DND-41 (cell line): Measurements from ENCODE around the gene TUBA4B.

Experiments
- ATAC-seq: fragments of 200-7000 bp; cut with Tn5 transposase; 3 replicates; pipeline ENCODE4 v1.9.1; 2021; ENCODE audit warnings: low read depth; ENCODE audit not compliant: insufficient read depth
- DNase-seq: peaks from one replicate; pipeline ENCODE4 v3.0.0-alpha.2; 2020
- H2AFZ ChIP-seq: 2 replicates; pipeline ENCODE4 v1.6.0; 2012; ENCODE audit warnings: low read depth, low read length
- H3K27ac ChIP-seq: 2 replicates; pipeline ENCODE4 v1.5.1; 2012; ENCODE audit warnings: low read length, inconsistent platforms
- H3K27me3 ChIP-seq: fragments of 200-600 bp; sonication (generic); 2 replicates; pipeline ENCODE4 v1.6.0; 2012; ENCODE audit warnings: low read length, mild to moderate bottlenecking, inconsistent platforms; ENCODE audit not compliant: insufficient read depth, poor library complexity
- H3K36me3 ChIP-seq: 2 replicates; pipeline ENCODE4 v1.5.1; 2012; ENCODE audit warnings: low read length, inconsistent platforms; ENCODE audit not compliant: insufficient read depth
- H3K4me1 ChIP-seq: 2 replicates; pipeline ENCODE4 v1.5.1; 2012; ENCODE audit warnings: mild to moderate bottlenecking, low read length; ENCODE audit not compliant: insufficient read depth
- H3K4me2 ChIP-seq: 2 replicates; pipeline ENCODE4 v1.6.0; 2012; ENCODE audit warnings: mild to moderate bottlenecking, moderate library complexity, low read length, inconsistent platforms; ENCODE audit not compliant: insufficient read depth
- H3K4me3 ChIP-seq, 2 experiments: fragments of 200-600 bp in 1 of 2; shearing (Covaris generic) in 1 of 2; 2 replicates each; pipeline ENCODE4 v1.5.1; 2012 to 2016; ENCODE audit warnings: inconsistent platforms in 2 of 2, low read length in 2 of 2, mild to moderate bottlenecking in 2 of 2, low read depth in 1 of 2, moderate library complexity in 1 of 2
- H3K79me2 ChIP-seq: 2 replicates; pipeline ENCODE4 v1.6.0; 2012; ENCODE audit warnings: low read length, inconsistent platforms; ENCODE audit not compliant: insufficient read depth
- H3K9ac ChIP-seq: 2 replicates; pipeline ENCODE4 v1.6.0; 2012; ENCODE audit warnings: low read depth, mild to moderate bottlenecking, inconsistent platforms, low read length, moderate library complexity
- H3K9me3 ChIP-seq: 2 replicates; pipeline ENCODE4 v1.5.1; 2012; ENCODE audit warnings: low read length, moderate library complexity, mild to moderate bottlenecking, inconsistent platforms; ENCODE audit not compliant: insufficient read depth, severe bottlenecking
- H4K20me1 ChIP-seq: 2 replicates; pipeline ENCODE4 v1.6.0; 2012; ENCODE audit warnings: low read length; ENCODE audit not compliant: insufficient read depth
- EZH2 ChIP-seq: IDR thresholded peaks from 3 replicates; pipeline ENCODE4 v1.6.1; 2012; ENCODE audit warnings: borderline replicate concordance, low read depth, mild to moderate bottlenecking, moderate library complexity, low read length, inconsistent platforms; ENCODE audit not compliant: severe bottlenecking
- TF ChIP-seq, protein P1 (sequence below): IDR thresholded peaks from 2 replicates; pipeline ENCODE4 v1.5.1; 2012; ENCODE audit warnings: borderline replicate concordance, low read length, moderate library complexity, mild to moderate bottlenecking; ENCODE audit not compliant: poor library complexity, severe bottlenecking; ENCODE audit errors: extremely low read depth

Gene TUBA4B

GRCh38 chr2:219213026-219213415 lies 40.0 kb upstream of the TUBA4B start:
- Histone ChIP-seq H3K27ac (no peak overlapping the region), H3K9ac (no peak overlapping the region), H2AFZ (no peak overlapping the region), H4K20me1 (0 out of 2 replicates have a peak, but pooled peaks cover 3% of the 10 kb centered on the region), H3K36me3 (peaks cover 53% of the 10 kb centered on the region), H3K4me1 (peaks cover 13% of the 10 kb centered on the region), H3K79me2 (no peaks in the 10 kb centered on the region), H3K4me3 (no peak overlapping the region), H3K9me3 (no peaks in the 10 kb centered on the region), H3K4me2 (no peak overlapping the region), H3K27me3 (no peaks in the 10 kb centered on the region)
- no peak for DNase-seq
- no peak for ATAC-seq
- TF ChIP-seq, protein P1, sequence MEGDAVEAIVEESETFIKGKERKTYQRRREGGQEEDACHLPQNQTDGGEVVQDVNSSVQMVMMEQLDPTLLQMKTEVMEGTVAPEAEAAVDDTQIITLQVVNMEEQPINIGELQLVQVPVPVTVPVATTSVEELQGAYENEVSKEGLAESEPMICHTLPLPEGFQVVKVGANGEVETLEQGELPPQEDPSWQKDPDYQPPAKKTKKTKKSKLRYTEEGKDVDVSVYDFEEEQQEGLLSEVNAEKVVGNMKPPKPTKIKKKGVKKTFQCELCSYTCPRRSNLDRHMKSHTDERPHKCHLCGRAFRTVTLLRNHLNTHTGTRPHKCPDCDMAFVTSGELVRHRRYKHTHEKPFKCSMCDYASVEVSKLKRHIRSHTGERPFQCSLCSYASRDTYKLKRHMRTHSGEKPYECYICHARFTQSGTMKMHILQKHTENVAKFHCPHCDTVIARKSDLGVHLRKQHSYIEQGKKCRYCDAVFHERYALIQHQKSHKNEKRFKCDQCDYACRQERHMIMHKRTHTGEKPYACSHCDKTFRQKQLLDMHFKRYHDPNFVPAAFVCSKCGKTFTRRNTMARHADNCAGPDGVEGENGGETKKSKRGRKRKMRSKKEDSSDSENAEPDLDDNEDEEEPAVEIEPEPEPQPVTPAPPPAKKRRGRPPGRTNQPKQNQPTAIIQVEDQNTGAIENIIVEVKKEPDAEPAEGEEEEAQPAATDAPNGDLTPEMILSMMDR, result no peak
- TF ChIP-seq EZH2, result no peak

GRCh38 chr2:219213486-219214071 lies 39.5 kb upstream of the TUBA4B start:
- Histone ChIP-seq H4K20me1 (0 out of 2 replicates have a peak, but pooled peaks cover 3% of the 10 kb centered on the region), H3K9me3 (no peaks in the 10 kb centered on the region), H3K9ac (no peak overlapping the region), H3K79me2 (no peaks in the 10 kb centered on the region), H3K27ac (no peak overlapping the region), H3K4me2 (no peak overlapping the region), H2AFZ (no peak overlapping the region), H3K27me3 (no peaks in the 10 kb centered on the region), H3K4me1 (peaks cover 13% of the 10 kb centered on the region), H3K4me3 (no peak overlapping the region), H3K36me3 (peaks cover 47% of the 10 kb centered on the region)
- ATAC-seq (no peak), DNase-seq (no peak)
- no peak for TF ChIP-seq EZH2
- TF ChIP-seq, protein P1, result no peak

- no peak overlapping the region for H3K4me2 ChIP-seq
- no peaks in the 10 kb centered on the region for H3K27me3 ChIP-seq
- no peak overlapping the region for H3K27ac ChIP-seq
- H2AFZ ChIP-seq, result no peak overlapping the region
- peaks cover 12% of the 10 kb centered on the region for H3K4me1 ChIP-seq
- H3K9ac ChIP-seq, result no peak overlapping the region
- no peaks in the 10 kb centered on the region for H3K79me2 ChIP-seq
- ATAC-seq (no peak), DNase-seq (no peak)
- TF ChIP-seq EZH2, result no peak
- TF ChIP-seq, protein P1, result no peak
- H3K4me3 ChIP-seq, result no peak overlapping the region
- no peaks in the 10 kb centered on the region for H3K9me3 ChIP-seq
- peaks cover under 1% of the 10 kb centered on the region; the same call in 1 of the 2 replicates for H4K20me1 ChIP-seq
- H3K36me3 ChIP-seq, result peaks cover 46% of the 10 kb centered on the region
These were observed 38.9 kb upstream of the TUBA4B start for GRCh38 chr2:219214141-219214540.
